ENCODE measurements around the gene MAPK11. TPM values are rescaled to one million over a fixed set of nuclear protein-coding genes. Genes with fewer than 3 reads are reported as not detected.

MAPK11 gene
- total and polyA plus RNA-seq, 10 of the 15 experiments (the other 5 are each of a cell fraction or from before 2014, with no cell fraction given): 0.05 to 12.8 (median 3.7) TPM

- H4K20me1 ChIP-seq (ENCODE audit: control insufficient read depth, insufficient read depth): no peaks in the 10 kb centered on the region
- RAD21 ChIA-PET (ENCODE audit: unreplicated experiment): no interaction called here
- intact Hi-C loops (cut with micrococcal nuclease; ENCODE audit: unreplicated experiment) (no loop called here), in situ Hi-C loops (cut with MboI) (no loop called here)
- SMC1A ChIA-PET (ENCODE audit: uncharacterized antibody, unreplicated experiment): no interaction called here
- no peak overlapping the region for H3K27ac ChIP-seq (ENCODE audit: control insufficient read depth, insufficient read depth)
- no peak overlapping the region for H3K4me2 ChIP-seq (ENCODE audit: control insufficient read depth, insufficient read depth)
- no peak for ATAC-seq
- no peak overlapping the region for H2AFZ ChIP-seq (ENCODE audit: control insufficient read depth, low read depth, low read length)
- POLR2A ChIA-PET: no interaction called here
- DNase-seq (ENCODE audit: low read depth, low spot score): no peak
- H3K9ac ChIP-seq (ENCODE audit: control insufficient read depth, insufficient read depth, low read length): no peak overlapping the region
- BruUV-seq (replicated peaks): no TSS peak
- H3K27me3 ChIP-seq (replicated peaks in 1 of 2; ENCODE audit: control insufficient read depth in 2 of 2, insufficient read depth in 2 of 2, low read length in 1 of 2): no peaks in the 10 kb centered on the region
- TF ChIP-seq ZSCAN29 (IDR thresholded peaks at IDR 0.05) (no peak), NFYB (IDR thresholded peaks at IDR 0.05; ENCODE audit: insufficient read depth, low read depth, low read length) (no peak), GATAD2B (conservative IDR thresholded peaks at IDR 0.05; ENCODE audit: low read depth) (no peak), CBX3 (IDR thresholded peaks at IDR 0.05; ENCODE audit: borderline replicate concordance, low read depth) (no peak), TCF12 (IDR thresholded peaks at IDR 0.05; ENCODE audit: low read depth, low read length) (no peak), SMAD5 (IDR thresholded peaks at IDR 0.05; ENCODE audit: low read depth) (no peak), NBN (IDR thresholded peaks at IDR 0.05) (no peak), ATF3 (IDR thresholded peaks at IDR 0.05; ENCODE audit: borderline replicate concordance, extremely low read depth, low read depth, low read length) (no peak), SP1 (IDR thresholded peaks at IDR 0.05; ENCODE audit: low read depth, low read length) (no peak), TAF1 (IDR thresholded peaks at IDR 0.05; ENCODE audit: borderline replicate concordance, low read depth, low read length) (no peak), SKIL (IDR thresholded peaks at IDR 0.05; ENCODE audit: low read depth, poor library complexity, severe bottlenecking) (no peak)
- TF ChIP-seq, protein P1, sequence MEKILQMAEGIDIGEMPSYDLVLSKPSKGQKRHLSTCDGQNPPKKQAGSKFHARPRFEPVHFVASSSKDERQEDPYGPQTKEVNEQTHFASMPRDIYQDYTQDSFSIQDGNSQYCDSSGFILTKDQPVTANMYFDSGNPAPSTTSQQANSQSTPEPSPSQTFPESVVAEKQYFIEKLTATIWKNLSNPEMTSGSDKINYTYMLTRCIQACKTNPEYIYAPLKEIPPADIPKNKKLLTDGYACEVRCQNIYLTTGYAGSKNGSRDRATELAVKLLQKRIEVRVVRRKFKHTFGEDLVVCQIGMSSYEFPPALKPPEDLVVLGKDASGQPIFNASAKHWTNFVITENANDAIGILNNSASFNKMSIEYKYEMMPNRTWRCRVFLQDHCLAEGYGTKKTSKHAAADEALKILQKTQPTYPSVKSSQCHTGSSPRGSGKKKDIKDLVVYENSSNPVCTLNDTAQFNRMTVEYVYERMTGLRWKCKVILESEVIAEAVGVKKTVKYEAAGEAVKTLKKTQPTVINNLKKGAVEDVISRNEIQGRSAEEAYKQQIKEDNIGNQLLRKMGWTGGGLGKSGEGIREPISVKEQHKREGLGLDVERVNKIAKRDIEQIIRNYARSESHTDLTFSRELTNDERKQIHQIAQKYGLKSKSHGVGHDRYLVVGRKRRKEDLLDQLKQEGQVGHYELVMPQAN (conservative IDR thresholded peaks at IDR 0.05): no peak
- TF ChIP-seq, protein P2, sequence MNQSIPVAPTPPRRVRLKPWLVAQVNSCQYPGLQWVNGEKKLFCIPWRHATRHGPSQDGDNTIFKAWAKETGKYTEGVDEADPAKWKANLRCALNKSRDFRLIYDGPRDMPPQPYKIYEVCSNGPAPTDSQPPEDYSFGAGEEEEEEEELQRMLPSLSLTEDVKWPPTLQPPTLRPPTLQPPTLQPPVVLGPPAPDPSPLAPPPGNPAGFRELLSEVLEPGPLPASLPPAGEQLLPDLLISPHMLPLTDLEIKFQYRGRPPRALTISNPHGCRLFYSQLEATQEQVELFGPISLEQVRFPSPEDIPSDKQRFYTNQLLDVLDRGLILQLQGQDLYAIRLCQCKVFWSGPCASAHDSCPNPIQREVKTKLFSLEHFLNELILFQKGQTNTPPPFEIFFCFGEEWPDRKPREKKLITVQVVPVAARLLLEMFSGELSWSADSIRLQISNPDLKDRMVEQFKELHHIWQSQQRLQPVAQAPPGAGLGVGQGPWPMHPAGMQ (IDR thresholded peaks at IDR 0.05; ENCODE audit: borderline replicate concordance): no peak
- H3K9me3 ChIP-seq (replicated peaks; ENCODE audit: control insufficient read depth, insufficient read depth, low read length): no peaks in the 10 kb centered on the region
- no peak overlapping the region for H3K4me3 ChIP-seq
- 88% methylated on average over 11 of the region's 16 CpGs for WGBS (ENCODE audit: insufficient coverage, insufficient replicate concordance, low lambda C conversion rate, missing lambda C conversion rate)
- H3K79me2 ChIP-seq (ENCODE audit: control insufficient read depth, insufficient read depth, low read length): peaks cover 27% of the 10 kb centered on the region
- H3K36me3 ChIP-seq (ENCODE audit: control insufficient read depth in 2 of 2, insufficient read depth in 2 of 2, low read length in 1 of 2): no peaks in the 10 kb centered on the region
- peaks cover 30% of the 10 kb centered on the region for H3K4me1 ChIP-seq (ENCODE audit: control insufficient read depth, insufficient read depth, low read length)
- FAIRE-seq: no peak
- CTCF ChIA-PET: interaction anchor here (0.8 kb wide), 1 partner anchor 15 kb away, joined by 4 read pairs; the partner anchor contains the start of gene DENND6B
Observed at GRCh38 chr22:50310949-50311444, 40.8 kb upstream of the MAPK11 start.

All from GM12878 (cell line).